Transverse colon (tissue), 4 donors: ENCODE measurements around the gene LAMA2.

ENCODE experiments used
- CTCF ChIP-seq, 5 experiments: fragments of 200-600 bp in 3 of 5; fragments of 450-650 bp in 2 of 5; sonication (generic) in 3 of 5; IDR thresholded peaks; 1 replicate in 2 of 5; 2 replicates in 3 of 5; pipeline ENCODE4 v1.5.1; 2016 to 2017; ENCODE audit warnings: antibody characterized with exemption in 5 of 5, inconsistent platforms in 3 of 5, mild to moderate bottlenecking in 2 of 5, moderate library complexity in 1 of 5
- POLR2A ChIP-seq: fragments of 450-650 bp; IDR thresholded peaks from one replicate; pipeline ENCODE4 v1.6.1; 2016; ENCODE audit warnings: antibody characterized with exemption, mild to moderate bottlenecking, moderate library complexity
- POLR2AphosphoS5 ChIP-seq, 3 donors: sonication (generic); formaldehyde crosslinking; IDR thresholded peaks; one replicate each; pipeline ENCODE4 v1.6.1; 2016; ENCODE audit warnings: antibody characterized with exemption in 3 of 3

DNA sequence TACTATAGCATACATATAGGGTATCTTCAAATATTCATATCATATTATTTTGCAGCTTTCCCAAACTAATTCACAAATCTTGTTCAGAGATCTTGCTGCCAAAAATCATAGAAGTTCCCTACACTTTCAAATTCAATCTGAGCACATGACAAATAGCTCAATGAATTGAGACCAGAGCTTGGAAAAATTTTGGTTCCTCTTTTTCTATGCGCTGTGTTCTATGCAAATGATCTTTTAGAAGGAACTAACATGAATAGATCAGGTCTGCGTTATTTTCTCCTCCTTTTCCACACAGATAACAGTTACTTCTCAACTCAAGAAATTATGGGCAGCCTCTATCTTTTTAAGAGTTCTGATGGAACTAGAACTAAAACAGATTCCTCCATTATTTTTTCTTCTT, 510.7 kb downstream of the LAMA2 start:
- TF ChIP-seq CTCF (IDR thresholded peaks at IDR 0.05) = no peak
- TF ChIP-seq POLR2A = no peak
- TF ChIP-seq POLR2AphosphoS5 (IDR thresholded peaks at IDR 0.05) = no peak
